Gastrocnemius medialis (tissue), 4 donors: ENCODE data around the gene LGALS3BP. TPM values are rescaled to one million over a fixed set of nuclear protein-coding genes. Genes with fewer than 3 reads are reported as not detected.
A peak's percentile ranks its signal among the peaks of the same experiment; 100 is the strongest.

ENCODE experiments used
- ATAC-seq, 2 donors: fragments of 150-250 bp; one replicate each; pipeline ENCODE4 v1.9.1; 2016
- DNase-seq, 2 donors: peaks; one replicate each; pipeline ENCODE4 v3.0.0-alpha.2; 2019
- H3K27ac ChIP-seq, 4 donors: fragments of 200-600 bp; sonication (generic); 1 replicate in 1 of 4; 2 replicates in 3 of 4; pipeline ENCODE4 v1.5.1; 2016 to 2018; ENCODE audit warnings: mild to moderate bottlenecking in 2 of 4, moderate library complexity in 1 of 4
- H3K27me3 ChIP-seq, 3 donors: fragments of 200-600 bp; sonication (generic) in 2 of 3; 1 replicate in 1 of 3; 2 replicates in 2 of 3; pipeline versions ENCODE4 v1.5.1 to v1.6.0; 2016 to 2019; ENCODE audit warnings: mild to moderate bottlenecking in 1 of 3, moderate library complexity in 1 of 3
- H3K36me3 ChIP-seq, 2 donors: fragments of 200-600 bp; sonication (generic) in 1 of 2; one replicate each; pipeline ENCODE4 v1.5.1; 2017 to 2018
- H3K4me1 ChIP-seq, 2 donors: fragments of 200-600 bp; sonication (generic) in 1 of 2; one replicate each; pipeline ENCODE4 v1.5.1; 2016 to 2017; ENCODE audit warnings: mild to moderate bottlenecking in 2 of 2
- H3K4me3 ChIP-seq, 4 donors: fragments of 200-600 bp; sonication (generic) in 3 of 4; 1 replicate in 1 of 4; 2 replicates in 3 of 4; pipeline ENCODE4 v1.5.1; 2016 to 2019; ENCODE audit warnings: mild to moderate bottlenecking in 2 of 4
- H3K9me3 ChIP-seq, 3 donors: fragments of 200-600 bp; sonication (generic) in 2 of 3; 1 replicate in 1 of 3; 2 replicates in 2 of 3; pipeline ENCODE4 v1.5.1; 2016 to 2019
- CTCF ChIP-seq, 5 experiments: fragments of 450-650 bp in 3 of 5; fragments of 200-600 bp in 2 of 5; sonication (generic) in 2 of 5; IDR thresholded peaks in 4 of 5; conservative IDR thresholded peaks in 1 of 5; 1 replicate in 4 of 5; 2 replicates in 1 of 5; pipeline ENCODE4 v1.5.1; 2016 to 2019; ENCODE audit warnings: antibody characterized with exemption in 5 of 5, mild to moderate bottlenecking in 3 of 5, moderate library complexity in 3 of 5
- POLR2A ChIP-seq, 2 donors: fragments of 450-650 bp; IDR thresholded peaks; one replicate each; pipeline ENCODE4 v1.6.1; 2017; ENCODE audit warnings: antibody characterized with exemption in 2 of 2, mild to moderate bottlenecking in 2 of 2, moderate library complexity in 2 of 2
- in situ Hi-C, 4 donors: fragments of 200-750 bp; cut with MboI; loops; one replicate each; pipeline versions ENCODE4 v1.15.0 to v1.8.0; 2017; ENCODE audit warnings: low sequenced_read_pairs in 4 of 4
- intact Hi-C: fragments of 100-400 bp; cut with DNase I; formaldehyde crosslinking; loops from one replicate; pipeline ENCODE4 v1.15.1; 2023; ENCODE audit warnings: low total_unique reads
- total RNA-seq, 4 donors: library from RNA; depleted of rRNA; stranded (reverse); fragments of >200 nt; gene quantifications; one replicate each; pipeline versions ENCODE4 v1.1.0 to v1.2.3, GENCODE V29; 2016

The LGALS3BP gene
- total RNA-seq, 4 donors from 2014 or later = 15.0 to 45.9 (median 23.0) TPM

DNA sequence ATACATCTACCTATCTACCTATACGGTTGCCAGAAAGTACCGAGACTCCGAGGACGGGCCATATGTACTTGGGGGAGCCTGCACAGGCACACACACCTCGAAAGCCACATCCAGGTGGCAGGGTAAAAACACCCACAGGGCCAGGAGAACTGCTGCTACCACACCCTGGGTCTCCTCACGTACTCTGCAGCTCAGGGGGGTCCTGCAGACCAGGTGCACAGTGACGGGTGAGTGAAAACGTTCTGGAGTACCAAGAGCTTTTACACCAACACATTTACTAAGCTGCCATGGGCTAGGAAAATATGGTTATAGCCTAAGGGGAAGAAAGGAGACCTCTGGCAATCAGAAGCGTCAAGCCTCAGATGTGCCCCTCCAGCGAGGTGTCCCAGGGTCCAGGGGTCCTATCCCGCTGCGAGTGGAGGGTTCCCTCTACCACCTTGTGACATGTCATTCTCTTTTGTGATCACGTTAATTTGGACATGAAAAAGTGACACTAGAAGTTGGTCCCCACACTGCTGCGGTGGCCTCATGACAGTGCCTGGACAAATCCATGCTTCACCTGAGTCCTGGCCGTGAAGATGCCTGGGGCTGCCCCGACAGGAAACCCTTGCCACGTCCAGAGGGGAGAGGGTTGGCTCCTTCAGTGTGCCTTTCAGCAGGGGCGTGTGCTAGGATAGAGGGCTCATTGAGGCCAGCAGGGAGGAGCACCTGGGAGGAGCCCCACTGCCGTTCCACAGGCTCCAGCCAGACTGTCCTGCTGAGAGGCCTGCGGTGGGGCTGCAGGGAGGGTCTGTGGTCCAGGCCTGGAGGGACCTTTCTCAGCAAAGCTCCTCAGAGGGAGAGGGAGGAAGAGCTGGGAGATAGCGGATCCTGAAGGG lies 28.0 kb upstream of the LGALS3BP start:
- Histone ChIP-seq H3K27me3 (no peaks in the 10 kb centered on the region), H3K4me1 (peaks cover 21 to 25% of the 10 kb centered on the region in 2 donors), H3K27ac (no peak overlapping the region), H3K4me3 (no peak overlapping the region), H3K36me3 (no peaks in the 10 kb centered on the region), H3K9me3 (no peaks in the 10 kb centered on the region)
- no peak for ATAC-seq
- in situ Hi-C loops (no loop called here), intact Hi-C loops (no loop called here)
- no peak for TF ChIP-seq CTCF (IDR thresholded peaks at IDR 0.05 in 4 of 5, conservative IDR thresholded peaks at IDR 0.05 in 1 of 5)
- TF ChIP-seq POLR2A (IDR thresholded peaks at IDR 0.05) = no peak
- DNase-seq = peak in 1 of 2 donors; percentile 5

GRCh38 chr17:79006794-79007503 lies 27.2 kb upstream of the LGALS3BP start:
- H3K4me3 ChIP-seq = no peak overlapping the region
- no peaks in the 10 kb centered on the region for H3K9me3 ChIP-seq
- intact Hi-C loops (no loop called here), in situ Hi-C loops (no loop called here)
- H3K36me3 ChIP-seq = no peaks in the 10 kb centered on the region
- DNase-seq = no peak
- no peak for ATAC-seq
- H3K27ac ChIP-seq = no peak overlapping the region
- H3K27me3 ChIP-seq = no peaks in the 10 kb centered on the region
- H3K4me1 ChIP-seq = peaks cover 23 to 25% of the 10 kb centered on the region in 2 donors
- no peak for TF ChIP-seq CTCF (IDR thresholded peaks at IDR 0.05 in 4 of 5, conservative IDR thresholded peaks at IDR 0.05 in 1 of 5)
- no peak for TF ChIP-seq POLR2A (IDR thresholded peaks at IDR 0.05)

DNA sequence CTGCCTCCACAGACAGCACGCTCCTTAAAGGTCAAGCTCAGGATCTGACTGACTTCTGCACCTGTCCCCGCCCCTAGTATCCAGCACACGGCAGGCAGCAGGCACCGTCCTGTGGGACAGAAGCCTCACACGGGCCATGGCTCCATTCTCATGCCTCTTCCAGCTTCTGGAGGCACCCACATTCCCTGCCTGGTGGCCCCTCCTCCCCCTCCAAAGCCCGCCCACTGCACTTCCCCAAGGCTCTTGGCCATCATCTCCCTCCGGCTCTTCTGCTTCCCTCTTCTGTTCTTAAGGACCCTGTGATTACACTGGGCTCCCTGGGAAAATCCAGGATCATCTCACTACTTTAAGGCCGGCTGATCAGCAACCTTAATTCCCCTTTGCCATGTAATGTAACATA lies 26.3 kb upstream of the LGALS3BP start:
- in situ Hi-C loops = no loop called here
- DNase-seq = peak in 1 of 2 donors; percentile 9

DNA sequence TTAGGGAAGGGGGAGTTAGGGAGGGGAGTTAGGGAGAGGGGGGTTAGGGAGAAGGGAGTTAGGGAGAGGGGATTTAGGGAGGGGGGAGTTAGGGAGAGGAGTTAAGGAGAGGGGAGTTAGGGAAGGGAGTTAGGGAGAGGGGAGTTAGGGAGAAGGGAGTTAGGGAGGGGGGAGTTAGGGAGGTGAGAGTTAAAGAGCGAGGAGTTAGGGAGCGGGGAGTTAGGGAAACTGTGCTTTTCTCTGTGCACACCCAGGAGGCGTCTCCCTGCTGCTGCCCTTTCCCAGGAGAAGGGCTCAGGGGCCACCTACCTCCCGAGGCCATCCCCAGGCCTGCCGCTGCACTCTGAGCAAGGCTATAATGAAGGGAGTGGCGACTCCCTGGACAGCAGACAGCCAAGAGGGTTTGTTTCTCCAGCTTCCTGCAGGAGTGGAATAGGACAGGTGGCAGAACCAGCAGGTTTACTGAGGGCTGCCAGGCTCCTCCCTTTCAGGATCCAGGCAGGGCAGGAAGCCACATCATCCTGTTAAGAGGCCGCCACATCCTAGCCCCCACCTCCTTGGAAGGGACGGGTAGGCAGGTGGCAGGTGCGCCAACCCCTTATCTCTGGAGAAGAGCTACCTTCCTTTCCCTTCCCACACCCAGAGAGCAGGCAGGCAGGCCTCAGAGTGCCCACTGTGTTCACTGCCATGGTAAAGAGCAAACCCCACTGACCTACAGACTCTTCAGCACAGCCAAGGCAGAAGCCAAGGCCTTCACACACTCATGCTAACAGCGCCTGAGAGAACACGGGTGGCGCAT lies 25.5 kb upstream of the LGALS3BP start:
- H3K36me3 ChIP-seq = no peaks in the 10 kb centered on the region
- in situ Hi-C loops = no loop called here
- peak overlapping the region in 1 of 4 donors; percentile 2 for H3K27ac ChIP-seq
- intact Hi-C loops = no loop called here
- H3K4me1 ChIP-seq = peaks cover 21 to 23% of the 10 kb centered on the region in 2 donors
- TF ChIP-seq POLR2A (IDR thresholded peaks at IDR 0.05) (no peak), CTCF (IDR thresholded peaks at IDR 0.05 in 4 of 5, conservative IDR thresholded peaks at IDR 0.05 in 1 of 5) (no peak)
- no peak for ATAC-seq
- H3K27me3 ChIP-seq = no peaks in the 10 kb centered on the region
- no peak overlapping the region for H3K4me3 ChIP-seq
- H3K9me3 ChIP-seq = no peaks in the 10 kb centered on the region
- peak in 1 of 2 donors; percentile 7 for DNase-seq

More for the DNA sequence above, 26.3 kb upstream of the LGALS3BP start:
- H3K4me3 ChIP-seq = no peak overlapping the region
- no peaks in the 10 kb centered on the region for H3K27me3 ChIP-seq
- ATAC-seq = no peak
- no peaks in the 10 kb centered on the region for H3K9me3 ChIP-seq
- intact Hi-C loops = no loop called here
- H3K4me1 ChIP-seq = peaks cover 23 to 25% of the 10 kb centered on the region in 2 donors
- no peak for TF ChIP-seq POLR2A (IDR thresholded peaks at IDR 0.05)
- H3K27ac ChIP-seq = peak overlapping the region in 1 of 4 donors; percentile 2
- H3K36me3 ChIP-seq = no peaks in the 10 kb centered on the region
